Transverse colon (tissue), 3 donors: Measurements from ENCODE around the gene C14orf119.

ENCODE experiments used
- CTCF ChIP-seq, 5 experiments: fragments of 200-600 bp in 3 of 5; fragments of 450-650 bp in 2 of 5; sonication (generic) in 3 of 5; IDR thresholded peaks; 1 replicate in 2 of 5; 2 replicates in 3 of 5; pipeline ENCODE4 v1.5.1; 2016 to 2017; ENCODE audit warnings: antibody characterized with exemption in 5 of 5, inconsistent platforms in 3 of 5, mild to moderate bottlenecking in 2 of 5, moderate library complexity in 1 of 5
- EP300 ChIP-seq: sonication (generic); formaldehyde crosslinking; IDR thresholded peaks from one replicate; pipeline ENCODE4 v1.6.1; 2017; ENCODE audit warnings: antibody characterized with exemption, low read depth

GRCh38 chr14:23053426-23053825 lies 41.9 kb upstream of the C14orf119 start:
- TF ChIP-seq CTCF (IDR thresholded peaks at IDR 0.05) (no peak), EP300 (no peak)
